Measurements from ENCODE around the gene C6orf47.

The C6orf47 gene

DNA sequence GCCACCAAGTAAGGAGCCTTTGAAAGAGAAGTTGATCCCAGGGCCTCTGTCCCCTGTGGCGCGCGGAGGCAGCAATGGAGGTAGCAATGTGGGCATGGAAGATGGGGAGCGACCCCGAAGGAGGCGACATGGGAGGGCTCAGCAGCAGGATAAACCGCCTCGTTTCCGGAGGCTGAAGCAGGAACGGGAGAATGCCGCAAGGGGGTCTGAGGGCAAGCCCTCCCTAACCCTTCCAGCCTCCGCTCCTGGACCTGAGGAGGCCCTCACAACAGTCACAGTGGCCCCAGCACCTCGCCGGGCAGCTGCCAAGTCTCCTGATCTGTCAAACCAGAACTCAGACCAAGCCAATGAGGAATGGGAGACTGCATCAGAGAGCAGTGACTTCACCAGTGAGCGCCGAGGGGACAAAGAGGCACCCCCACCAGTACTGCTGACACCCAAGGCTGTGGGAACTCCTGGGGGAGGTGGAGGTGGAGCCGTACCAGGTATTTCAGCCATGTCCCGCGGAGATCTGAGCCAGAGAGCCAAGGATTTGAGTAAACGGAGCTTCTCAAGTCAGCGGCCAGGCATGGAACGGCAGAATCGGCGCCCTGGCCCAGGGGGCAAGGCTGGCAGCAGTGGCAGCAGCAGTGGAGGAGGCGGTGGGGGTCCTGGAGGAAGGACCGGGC lies 28.2 kb downstream of the C6orf47 start:
- no peak overlapping the region for H2AFZ ChIP-seq (ENCODE audit: low read depth, low read length)
- H3K4me3 ChIP-seq (ENCODE audit: low read length) = no peak overlapping the region
- H3K27ac ChIP-seq (ENCODE audit: low read length) = no peak overlapping the region
- no peak overlapping the region for H3K4me2 ChIP-seq (ENCODE audit: low read length)
- no peaks in the 10 kb centered on the region for H3K27me3 ChIP-seq (ENCODE audit: low read depth, low read length)
- H3K36me3 ChIP-seq (replicated peaks; ENCODE audit: low read depth, low read length) = peaks cover 36% of the 10 kb centered on the region
- H4K20me1 ChIP-seq (ENCODE audit: insufficient read depth, low read length) = no peaks in the 10 kb centered on the region
- H3K79me2 ChIP-seq (ENCODE audit: low read length) = no peaks in the 10 kb centered on the region
- no peak overlapping the region for H3K9ac ChIP-seq (ENCODE audit: low read length)
- TF ChIP-seq, protein P1, sequence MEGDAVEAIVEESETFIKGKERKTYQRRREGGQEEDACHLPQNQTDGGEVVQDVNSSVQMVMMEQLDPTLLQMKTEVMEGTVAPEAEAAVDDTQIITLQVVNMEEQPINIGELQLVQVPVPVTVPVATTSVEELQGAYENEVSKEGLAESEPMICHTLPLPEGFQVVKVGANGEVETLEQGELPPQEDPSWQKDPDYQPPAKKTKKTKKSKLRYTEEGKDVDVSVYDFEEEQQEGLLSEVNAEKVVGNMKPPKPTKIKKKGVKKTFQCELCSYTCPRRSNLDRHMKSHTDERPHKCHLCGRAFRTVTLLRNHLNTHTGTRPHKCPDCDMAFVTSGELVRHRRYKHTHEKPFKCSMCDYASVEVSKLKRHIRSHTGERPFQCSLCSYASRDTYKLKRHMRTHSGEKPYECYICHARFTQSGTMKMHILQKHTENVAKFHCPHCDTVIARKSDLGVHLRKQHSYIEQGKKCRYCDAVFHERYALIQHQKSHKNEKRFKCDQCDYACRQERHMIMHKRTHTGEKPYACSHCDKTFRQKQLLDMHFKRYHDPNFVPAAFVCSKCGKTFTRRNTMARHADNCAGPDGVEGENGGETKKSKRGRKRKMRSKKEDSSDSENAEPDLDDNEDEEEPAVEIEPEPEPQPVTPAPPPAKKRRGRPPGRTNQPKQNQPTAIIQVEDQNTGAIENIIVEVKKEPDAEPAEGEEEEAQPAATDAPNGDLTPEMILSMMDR (IDR thresholded peaks at IDR 0.05; ENCODE audit: low read depth, low read length) = no peak
- no peak for TF ChIP-seq EZH2phosphoT487 (IDR thresholded peaks at IDR 0.05; ENCODE audit: low read depth)
- no peaks in the 10 kb centered on the region for H3K9me3 ChIP-seq (ENCODE audit: insufficient read depth, low read length)
- no peaks in the 10 kb centered on the region for H3K4me1 ChIP-seq (ENCODE audit: low read length)

DNA sequence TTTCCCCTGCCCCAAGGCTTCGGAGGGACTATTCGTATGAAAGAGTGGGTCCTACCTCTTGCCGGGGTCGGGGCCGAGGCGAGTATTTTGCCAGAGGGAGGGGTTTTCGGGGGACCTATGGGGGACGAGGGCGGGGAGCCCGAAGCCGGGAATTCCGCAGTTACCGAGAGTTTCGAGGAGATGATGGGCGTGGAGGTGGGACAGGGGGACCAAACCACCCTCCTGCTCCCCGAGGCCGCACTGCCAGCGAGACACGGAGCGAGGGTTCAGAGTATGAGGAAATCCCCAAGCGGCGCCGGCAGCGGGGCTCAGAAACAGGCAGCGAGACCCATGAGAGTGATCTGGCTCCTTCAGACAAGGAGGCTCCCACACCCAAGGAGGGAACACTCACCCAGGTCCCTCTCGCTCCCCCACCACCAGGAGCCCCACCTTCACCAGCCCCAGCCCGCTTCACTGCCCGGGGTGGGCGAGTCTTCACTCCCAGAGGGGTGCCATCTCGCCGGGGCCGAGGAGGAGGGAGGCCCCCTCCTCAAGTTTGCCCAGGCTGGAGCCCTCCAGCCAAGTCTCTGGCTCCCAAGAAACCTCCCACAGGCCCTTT lies 28.8 kb downstream of the C6orf47 start:
- Histone ChIP-seq H3K4me1 (ENCODE audit: low read length) (no peaks in the 10 kb centered on the region), H4K20me1 (ENCODE audit: insufficient read depth, low read length) (no peaks in the 10 kb centered on the region), H3K36me3 (replicated peaks; ENCODE audit: low read depth, low read length) (peaks cover 40% of the 10 kb centered on the region), H2AFZ (ENCODE audit: low read depth, low read length) (no peak overlapping the region), H3K4me3 (ENCODE audit: low read length) (no peak overlapping the region), H3K4me2 (ENCODE audit: low read length) (no peak overlapping the region), H3K27ac (ENCODE audit: low read length) (no peak overlapping the region), H3K9ac (ENCODE audit: low read length) (no peak overlapping the region), H3K9me3 (ENCODE audit: insufficient read depth, low read length) (no peaks in the 10 kb centered on the region), H3K79me2 (ENCODE audit: low read length) (no peaks in the 10 kb centered on the region), H3K27me3 (ENCODE audit: low read depth, low read length) (no peaks in the 10 kb centered on the region)
- TF ChIP-seq, protein P1 (IDR thresholded peaks at IDR 0.05; ENCODE audit: low read depth, low read length) = no peak
- no peak for TF ChIP-seq EZH2phosphoT487 (IDR thresholded peaks at IDR 0.05; ENCODE audit: low read depth)

DNA sequence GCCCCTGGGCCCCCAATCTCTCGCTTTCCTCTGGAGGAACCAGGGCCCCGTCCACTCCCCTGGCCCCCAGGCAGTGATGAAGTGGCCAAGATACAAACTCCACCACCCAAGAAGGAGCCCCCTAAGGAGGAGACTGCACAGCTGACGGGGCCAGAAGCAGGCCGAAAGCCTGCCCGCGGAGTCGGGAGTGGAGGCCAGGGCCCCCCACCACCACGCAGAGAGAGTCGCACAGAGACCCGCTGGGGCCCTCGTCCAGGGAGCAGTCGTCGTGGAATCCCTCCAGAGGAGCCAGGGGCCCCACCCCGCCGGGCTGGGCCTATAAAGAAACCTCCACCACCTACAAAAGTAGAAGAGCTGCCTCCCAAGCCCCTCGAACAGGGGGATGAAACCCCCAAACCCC lies 29.4 kb downstream of the C6orf47 start:
- Histone ChIP-seq H3K27me3 (ENCODE audit: low read depth, low read length) (no peaks in the 10 kb centered on the region), H2AFZ (ENCODE audit: low read depth, low read length) (no peak overlapping the region), H3K4me2 (ENCODE audit: low read length) (no peak overlapping the region), H3K36me3 (replicated peaks; ENCODE audit: low read depth, low read length) (peaks cover 42% of the 10 kb centered on the region), H3K79me2 (ENCODE audit: low read length) (no peaks in the 10 kb centered on the region), H4K20me1 (ENCODE audit: insufficient read depth, low read length) (no peaks in the 10 kb centered on the region), H3K4me1 (ENCODE audit: low read length) (no peaks in the 10 kb centered on the region), H3K27ac (ENCODE audit: low read length) (no peak overlapping the region), H3K4me3 (ENCODE audit: low read length) (no peak overlapping the region), H3K9ac (ENCODE audit: low read length) (no peak overlapping the region), H3K9me3 (ENCODE audit: insufficient read depth, low read length) (no peaks in the 10 kb centered on the region)
- TF ChIP-seq EZH2phosphoT487 (IDR thresholded peaks at IDR 0.05; ENCODE audit: low read depth) = no peak
- TF ChIP-seq, protein P1 (IDR thresholded peaks at IDR 0.05; ENCODE audit: low read depth, low read length) = no peak

DNA sequence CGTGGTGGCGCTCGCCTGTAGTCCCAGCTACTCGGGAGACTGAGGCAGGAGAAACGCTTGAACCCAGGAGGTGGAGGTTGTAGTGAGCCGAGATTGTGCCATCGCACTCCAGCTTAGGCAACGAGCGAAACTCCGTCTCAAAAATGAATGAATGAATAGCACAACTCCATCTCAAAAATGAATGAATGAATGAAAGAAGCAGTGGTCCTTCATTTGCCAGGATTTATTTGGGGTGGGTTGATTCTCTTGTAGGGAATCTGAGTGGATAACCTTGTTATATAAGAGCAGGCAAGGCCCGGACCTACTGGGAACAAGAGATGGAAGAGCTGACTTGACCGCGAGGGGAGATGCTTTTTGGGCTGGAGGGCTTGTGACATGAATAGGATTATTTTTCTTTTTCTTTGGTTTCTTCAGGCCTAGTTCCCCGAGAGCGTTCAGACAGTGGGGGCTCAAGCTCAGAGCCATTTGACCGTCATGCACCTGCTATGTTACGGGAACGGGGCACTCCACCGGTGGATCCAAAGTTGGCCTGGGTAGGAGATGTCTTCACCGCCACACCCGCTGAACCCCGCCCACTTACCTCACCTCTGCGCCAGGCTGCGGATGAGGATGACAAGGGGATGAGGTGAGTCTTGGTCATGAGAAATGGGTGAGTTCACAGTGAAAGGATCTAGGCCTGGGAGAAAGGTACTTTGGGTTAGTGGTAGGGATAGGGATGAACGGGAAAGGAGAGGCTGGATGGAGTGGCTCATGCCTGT lies 30.2 kb downstream of the C6orf47 start:
- Histone ChIP-seq H3K4me1 (ENCODE audit: low read length) (no peaks in the 10 kb centered on the region), H4K20me1 (ENCODE audit: insufficient read depth, low read length) (no peaks in the 10 kb centered on the region), H3K4me3 (ENCODE audit: low read length) (no peak overlapping the region), H3K36me3 (replicated peaks; ENCODE audit: low read depth, low read length) (peaks cover 45% of the 10 kb centered on the region), H2AFZ (ENCODE audit: low read depth, low read length) (no peak overlapping the region), H3K4me2 (ENCODE audit: low read length) (no peak overlapping the region), H3K9me3 (ENCODE audit: insufficient read depth, low read length) (no peaks in the 10 kb centered on the region), H3K9ac (ENCODE audit: low read length) (no peak overlapping the region), H3K27me3 (ENCODE audit: low read depth, low read length) (no peaks in the 10 kb centered on the region), H3K79me2 (ENCODE audit: low read length) (peaks cover 2% of the 10 kb centered on the region), H3K27ac (ENCODE audit: low read length) (no peak overlapping the region)
- TF ChIP-seq, protein P1 (IDR thresholded peaks at IDR 0.05; ENCODE audit: low read depth, low read length) = no peak
- TF ChIP-seq EZH2phosphoT487 (IDR thresholded peaks at IDR 0.05; ENCODE audit: low read depth) = no peak
